Stimulated activated CD8-positive, alpha-beta memory T cell treated with anti-CD3 and anti-CD28 coated beads, Interleukin-7, amount 100 ng/mL, for 48 hours (primary cell): Measurements from ENCODE around the gene TSPAN15.
A peak's percentile ranks its signal among the peaks of the same experiment; 100 is the strongest.

Experiments
- DNase-seq, 2 donors: peaks; one replicate each; pipeline ENCODE4 v3.0.0-alpha.2; 2020; ENCODE audit warnings: low read depth in 1 of 2; ENCODE audit errors: extremely low read depth in 1 of 2

The TSPAN15 gene

DNA sequence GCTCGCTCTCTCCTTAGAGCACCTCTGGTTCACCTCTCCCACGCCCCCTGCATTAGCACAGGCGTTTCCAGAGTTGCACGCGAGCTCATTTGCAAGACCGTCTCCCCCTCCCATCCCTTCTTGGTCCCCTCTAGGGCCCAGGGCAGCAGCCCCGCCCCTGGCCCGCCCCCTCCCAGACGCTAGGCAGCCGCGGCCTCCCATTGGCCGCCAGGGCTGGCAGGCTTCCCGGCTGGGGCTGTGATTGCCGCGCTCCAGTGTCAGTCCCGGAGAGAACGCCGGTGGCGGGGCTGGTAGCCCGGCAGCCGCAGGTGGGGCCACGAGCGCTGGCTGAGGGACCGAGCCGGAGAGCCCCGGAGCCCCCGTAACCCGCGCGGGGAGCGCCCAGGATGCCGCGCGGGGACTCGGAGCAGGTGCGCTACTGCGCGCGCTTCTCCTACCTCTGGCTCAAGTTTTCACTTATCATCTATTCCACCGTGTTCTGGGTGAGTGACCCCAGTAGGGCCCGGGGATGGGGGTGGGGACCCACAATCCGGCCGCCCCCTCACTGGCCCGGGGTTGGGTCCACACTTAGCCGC lies at the start of gene TSPAN15:
Gene TSPAN15 (plus strand): TSS at position 257 of the 575 bp plus-strand sequence. CDS start 130 bp downstream, at position 387.
- DNase-seq, result peak; percentile 49 to 71

DNA sequence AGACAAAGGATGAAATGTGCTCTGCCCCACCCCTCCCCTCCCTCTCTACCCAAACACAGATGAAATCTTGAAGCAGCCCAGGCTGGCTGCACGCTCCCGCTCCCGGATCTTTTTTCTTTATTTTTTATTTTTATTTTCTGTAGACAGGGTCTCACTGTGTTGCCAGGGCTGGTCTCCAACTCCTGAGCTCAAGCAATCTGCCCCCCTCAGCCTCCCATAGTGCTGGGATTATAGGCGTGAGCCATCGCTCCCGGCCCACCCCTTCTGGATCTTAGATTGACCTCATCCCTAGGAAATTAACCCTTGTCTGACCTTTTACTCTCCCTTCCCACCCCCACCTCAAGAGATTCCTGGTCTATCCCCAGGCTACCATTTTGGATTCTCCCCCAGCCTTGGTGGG lies 48.9 kb upstream of the TSPAN15 start:
- DNase-seq, result no peak

DNA sequence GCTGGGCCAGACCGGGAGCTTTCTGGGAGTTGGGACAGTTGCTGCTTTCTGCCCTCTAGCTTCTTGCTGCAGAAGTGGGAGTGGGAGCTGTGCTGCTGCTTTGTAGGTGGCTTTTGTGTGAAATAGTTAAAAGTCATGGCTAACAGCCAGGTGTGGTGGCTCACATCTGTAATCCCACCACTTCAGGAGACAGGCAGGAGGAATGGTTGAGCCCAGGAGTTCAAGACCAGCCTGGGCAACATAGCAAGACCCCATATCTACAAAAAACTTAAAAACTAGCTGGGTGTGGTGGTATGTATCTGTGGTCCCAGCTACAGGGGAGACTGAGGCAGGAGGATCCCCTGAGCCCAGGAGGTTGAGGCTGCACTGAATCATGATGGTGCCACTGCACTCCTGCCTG lies 48.2 kb upstream of the TSPAN15 start:
- DNase-seq, result no peak

DNA sequence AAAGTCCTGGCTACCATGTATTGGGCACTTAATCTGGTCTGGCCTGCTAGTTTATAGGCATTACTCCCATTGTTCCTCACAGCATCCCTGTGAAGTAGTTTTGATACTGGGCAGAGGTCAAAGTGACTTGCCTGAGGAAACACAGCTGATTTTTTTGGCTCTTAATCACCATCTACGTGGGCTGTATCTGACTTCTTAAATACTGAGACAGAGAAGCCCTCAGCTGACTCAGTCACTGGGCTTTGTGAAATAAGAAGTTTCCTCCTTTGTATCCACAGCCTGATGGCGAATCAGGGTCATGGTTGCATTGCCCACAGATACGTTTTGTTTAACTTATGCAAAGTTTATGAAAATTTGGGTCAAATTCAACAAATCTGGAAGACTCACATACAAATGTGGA lies 47.7 kb upstream of the TSPAN15 start:
- DNase-seq, result no peak

DNA sequence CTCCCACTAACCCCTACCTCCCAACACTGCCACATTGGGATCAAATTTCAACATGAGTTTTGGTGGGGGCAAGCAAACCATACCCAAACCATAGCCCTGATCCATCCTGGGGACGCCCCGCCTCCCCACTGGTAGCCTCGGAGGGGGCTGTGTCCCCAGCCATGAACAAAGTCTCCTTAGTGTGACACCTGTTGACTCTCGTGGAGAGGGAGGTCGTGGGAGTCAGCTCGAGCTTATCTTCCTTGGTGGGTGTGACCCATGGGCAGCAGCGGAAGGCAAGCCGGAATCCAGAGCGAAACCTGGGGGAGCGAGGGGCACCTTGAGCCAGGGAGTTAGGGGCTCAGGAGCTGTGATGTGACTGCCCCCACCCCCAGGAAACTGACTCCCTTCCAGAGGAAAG lies 46.5 kb upstream of the TSPAN15 start:
- no peak for DNase-seq

DNA sequence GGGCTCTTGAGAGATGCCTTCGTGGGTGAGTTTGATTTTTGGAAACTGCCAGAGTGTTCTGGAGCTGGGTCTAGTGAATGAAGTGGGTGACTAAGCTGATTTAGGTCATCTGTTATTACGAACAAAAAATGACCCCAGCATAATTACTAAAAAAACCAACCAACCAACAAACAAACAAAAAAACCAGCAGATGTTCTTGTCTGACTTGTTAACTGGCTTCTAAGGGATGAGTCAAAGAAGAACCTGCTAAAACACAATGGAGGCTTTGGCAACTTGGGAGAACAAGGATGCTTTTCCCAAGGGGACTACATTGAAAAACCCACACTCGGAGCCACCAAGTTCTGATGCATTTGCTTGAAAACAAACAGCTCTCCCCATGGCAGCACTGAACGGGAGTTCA lies 46.0 kb upstream of the TSPAN15 start:
- no peak for DNase-seq

DNA sequence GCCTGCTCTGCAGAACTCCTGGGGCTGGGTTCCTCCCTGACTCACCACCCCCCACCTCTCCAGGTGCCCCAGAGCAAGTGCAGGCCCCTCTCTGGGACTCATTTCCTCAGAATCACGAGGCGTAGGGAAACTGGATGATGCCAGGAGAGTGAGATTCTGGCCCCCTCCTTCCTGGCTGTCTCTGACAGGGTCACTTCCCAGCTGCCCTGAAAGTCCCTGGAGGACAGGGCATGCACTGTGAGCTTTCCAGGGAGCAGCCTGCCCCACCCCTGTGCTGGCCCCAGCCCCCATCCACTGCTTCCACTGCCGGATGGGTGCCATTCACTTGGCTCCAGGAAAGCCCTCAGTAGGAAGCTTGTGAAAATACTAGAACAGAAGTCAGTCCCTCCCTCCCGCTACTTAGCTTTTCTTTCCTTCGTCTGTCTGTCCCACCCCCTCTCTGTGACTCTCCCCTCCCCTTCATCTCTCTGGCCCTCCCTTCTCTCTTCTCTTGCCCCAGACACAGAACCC lies 44.9 kb upstream of the TSPAN15 start:
- no peak for DNase-seq

DNA sequence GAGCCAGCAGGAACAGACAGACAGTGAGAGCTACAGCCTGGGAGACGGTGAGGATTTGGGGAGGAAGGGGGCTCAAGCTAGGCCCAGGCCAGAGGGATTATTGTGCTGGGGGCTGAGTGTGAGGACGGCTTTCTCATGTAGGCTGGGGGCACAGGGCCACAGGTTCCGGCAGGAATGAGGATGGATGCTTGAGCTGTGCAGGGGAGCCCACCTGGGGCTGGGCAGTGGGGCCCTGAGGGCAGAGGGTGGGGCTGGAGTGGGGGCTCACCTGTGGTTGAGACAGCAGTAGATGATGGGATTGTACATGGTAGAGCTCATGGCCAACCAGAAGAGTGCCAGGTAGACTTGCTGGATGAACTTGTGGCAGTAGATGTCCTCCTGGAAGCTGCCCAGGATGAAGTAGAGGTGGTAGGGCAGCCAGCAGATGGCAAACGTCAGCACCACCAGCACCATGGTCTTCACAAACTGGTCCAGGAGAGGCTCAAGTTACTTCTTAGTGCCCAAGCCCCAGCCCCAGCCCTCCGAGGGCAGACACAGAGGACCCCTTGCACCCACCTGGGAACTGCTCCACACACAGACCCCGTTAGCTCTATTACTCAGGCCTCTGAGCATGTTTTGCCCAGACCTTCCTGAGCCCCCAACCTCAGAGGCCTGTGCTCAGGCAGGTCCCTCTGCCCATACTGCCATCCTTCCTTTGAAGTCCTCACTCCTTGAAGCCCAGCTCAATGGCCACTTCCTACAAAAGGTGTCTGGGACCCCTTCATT lies 44.3 kb upstream of the TSPAN15 start:
- no peak for DNase-seq

DNA sequence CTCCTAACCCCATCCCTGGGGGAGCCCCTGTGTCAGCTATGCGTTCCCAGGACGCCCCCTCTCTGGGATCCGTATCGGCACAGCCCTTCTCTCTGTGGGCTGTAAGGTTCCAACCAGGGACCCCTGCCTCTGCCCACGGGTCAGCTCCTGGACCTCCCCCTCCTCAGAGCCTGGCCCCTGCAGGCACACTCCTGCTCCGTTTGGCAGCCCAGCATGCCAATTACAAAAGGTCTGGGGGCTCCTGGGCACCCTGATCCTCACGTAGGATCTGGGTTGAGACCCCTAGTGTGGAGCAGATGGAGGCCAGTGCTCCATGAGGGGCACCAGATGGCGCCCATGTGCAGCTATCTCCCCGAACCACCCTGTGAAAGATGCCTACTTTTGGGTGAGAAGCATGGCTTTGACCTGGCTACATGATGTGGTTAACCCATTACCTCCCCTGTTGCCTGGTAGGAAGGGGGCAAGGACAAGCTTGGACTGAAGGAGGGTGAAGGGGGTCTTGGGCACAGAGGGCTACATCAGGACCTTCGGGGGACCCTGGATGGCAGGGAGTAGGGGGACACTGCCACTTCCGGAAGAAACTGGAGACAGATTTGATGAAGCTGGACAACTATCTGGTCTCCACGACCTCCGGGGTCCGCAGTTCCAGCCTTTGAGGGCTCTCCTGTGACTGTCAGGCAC lies 43.5 kb upstream of the TSPAN15 start:
- peak in 1 of 2 donors; percentile 12 for DNase-seq

DNA sequence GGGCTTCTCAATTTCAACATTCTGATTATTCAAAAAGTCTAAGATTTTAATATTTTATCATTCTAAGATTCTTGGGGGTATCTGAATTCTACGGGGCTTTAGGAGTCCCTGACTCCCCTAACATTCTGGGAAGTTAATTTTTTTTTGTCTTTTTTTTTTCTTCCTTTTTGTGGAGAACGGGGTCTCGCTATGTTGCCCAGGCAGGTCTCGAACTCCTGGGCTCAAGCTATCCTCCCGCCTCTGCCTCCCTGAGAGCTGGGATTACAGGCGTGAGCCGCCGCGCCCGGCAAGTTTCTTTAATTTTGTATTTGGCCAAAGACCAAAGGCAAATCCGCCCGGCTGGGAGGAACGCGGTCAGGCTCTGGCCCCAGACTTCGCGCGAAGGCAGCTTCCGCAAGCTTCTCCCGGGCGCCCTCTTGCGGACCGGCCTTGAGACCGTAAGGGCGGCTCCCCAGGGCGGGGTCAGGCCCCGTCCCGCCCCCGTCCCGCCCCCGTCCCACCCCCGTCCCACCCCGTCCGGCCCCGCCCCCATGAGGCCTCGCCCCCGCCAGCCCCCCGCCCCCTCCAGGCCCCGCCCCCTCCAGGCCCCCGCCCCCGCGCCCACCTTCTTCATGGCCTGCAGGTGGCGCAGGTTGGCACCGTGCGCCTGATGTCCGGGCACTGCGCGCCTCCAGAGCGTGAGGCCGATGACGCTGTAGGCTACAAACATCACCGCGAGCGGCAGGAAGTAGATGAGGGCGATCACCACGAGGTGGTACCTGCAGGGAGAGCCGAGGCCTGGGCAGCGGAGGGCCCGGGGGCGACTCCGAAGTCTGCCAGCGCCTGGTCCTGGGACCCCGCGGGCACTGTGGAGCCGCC lies 42.7 kb upstream of the TSPAN15 start:
- peak; percentile 78 to 80 for DNase-seq

DNA sequence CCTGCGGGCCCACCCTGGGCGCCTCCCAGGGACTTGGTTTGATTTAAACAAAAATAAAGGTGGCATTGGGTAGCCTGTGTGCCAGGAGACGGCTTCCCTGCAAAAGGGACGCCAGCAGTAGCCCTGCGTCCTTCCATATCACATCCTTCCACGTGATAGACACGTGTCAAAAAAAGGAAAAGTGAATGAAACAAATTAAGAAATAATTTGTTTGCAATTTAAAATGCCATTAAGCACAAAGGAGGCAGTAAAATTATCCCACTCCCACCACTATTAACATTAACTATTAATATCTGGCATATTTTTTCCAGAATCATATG lies 42.1 kb upstream of the TSPAN15 start:
- no peak for DNase-seq

DNA sequence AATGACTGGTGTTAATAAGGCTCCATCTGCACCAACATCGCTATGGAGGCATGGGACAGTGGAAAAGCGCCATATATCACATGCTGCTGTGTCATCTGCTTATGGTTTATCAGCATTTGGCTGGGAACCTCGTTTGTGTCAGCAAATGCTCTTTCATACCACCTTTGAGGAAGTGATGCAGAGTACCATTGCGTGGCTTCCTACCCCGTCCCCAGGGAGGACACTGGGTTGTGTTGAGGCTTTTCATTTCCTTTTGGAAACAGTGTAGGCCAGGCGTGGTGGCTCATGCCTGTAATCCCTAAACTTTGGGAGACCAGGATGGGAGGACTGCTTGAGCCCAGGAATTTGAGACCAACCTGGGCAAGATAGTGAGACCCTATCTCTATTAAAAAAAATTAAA lies 41.3 kb upstream of the TSPAN15 start:
- no peak for DNase-seq

DNA sequence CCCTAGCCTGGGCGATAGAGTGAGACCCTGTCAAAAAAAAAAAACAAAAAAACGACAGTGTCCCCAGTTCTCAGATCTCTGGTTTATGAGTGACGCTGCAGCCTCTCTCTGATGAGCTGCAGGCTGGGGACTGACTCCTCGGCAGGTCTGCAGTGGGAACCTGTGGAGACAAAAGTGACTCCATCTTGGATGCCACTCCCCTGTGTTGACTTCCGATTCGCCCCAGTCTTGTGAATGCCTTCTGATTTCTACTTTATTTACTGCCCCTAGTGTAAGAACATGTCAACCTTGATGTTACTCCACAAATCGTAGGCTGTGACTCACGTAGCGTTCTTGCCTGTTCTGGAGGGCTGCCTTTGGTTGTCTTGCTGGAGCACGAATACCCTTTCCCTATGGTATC lies 40.8 kb upstream of the TSPAN15 start:
- no peak for DNase-seq

DNA sequence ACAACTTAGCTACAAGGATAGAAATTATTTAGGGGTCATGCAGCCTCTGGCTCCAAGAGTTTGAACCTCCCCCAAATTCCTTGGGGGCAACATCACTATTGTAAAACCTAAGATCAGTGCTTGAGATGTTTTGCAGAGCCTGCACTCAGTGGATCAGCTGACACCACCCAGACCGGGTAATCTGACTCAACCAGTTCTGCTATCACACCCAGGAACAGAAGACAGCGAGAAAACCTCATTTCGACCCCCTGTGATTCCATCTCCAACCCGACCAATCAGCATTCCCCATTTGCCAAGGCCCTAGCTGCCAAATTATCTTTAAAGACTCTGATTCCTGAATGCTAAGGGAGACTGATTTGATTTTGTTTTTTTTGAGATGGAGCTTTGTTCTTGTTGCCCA lies 39.8 kb upstream of the TSPAN15 start:
- no peak for DNase-seq

DNA sequence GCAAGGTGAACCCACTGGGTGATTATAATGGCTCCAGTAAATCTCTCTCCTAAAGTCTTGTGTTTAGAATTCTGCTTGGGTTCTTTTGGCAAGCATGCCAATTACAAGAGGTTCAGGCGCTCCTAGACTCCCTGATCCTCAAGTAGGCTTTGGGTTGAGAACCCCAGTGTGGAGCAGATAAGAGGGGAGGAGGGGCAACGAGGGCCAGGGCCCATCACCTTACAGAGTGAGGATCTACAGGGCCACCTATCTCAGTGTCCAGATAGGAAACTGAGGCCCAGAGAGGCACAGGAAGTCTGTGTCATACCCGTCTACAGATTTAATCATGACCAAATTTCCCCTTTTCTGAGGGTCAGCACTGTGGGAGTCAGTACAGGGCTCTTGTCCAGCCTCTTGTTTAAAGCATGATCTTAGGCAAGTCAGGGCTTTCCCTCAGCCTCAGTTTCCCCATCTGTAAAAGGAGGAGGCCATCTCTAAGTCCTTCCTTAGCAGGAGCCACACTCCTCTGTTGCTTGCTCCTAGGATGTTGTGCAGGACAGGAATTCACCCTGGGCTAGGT lies 39.0 kb upstream of the TSPAN15 start:
- no peak for DNase-seq

DNA sequence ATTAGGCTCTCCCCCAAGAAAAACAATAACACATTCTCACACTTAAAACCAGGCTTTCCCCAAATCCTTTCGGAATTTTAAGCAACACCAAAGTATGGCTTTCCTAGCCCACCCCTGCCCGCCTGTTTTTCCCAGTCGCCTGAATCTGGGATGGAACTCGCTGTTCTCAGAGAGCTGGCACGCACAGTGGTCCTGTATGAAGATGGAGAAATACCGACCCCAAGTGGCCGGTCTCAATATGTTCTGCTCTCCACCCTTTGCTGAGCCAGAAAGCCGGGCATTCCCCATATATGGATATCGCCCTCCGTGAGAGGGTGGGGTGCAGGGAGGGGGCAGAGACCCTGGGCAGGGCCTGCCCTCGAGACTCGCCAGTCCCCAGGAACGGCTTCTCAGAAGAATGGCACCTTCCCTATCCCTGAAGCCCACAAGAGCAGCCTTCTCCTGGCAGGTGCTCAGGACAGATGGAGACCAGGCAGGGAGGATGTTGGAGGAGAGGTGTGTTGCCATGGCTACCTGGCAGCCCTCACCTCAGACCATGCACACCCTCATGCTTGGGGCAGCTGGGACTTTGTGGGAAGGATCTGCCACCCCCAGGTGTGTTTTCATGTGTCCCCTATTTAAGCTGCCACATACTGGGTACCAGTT lies 37.9 kb upstream of the TSPAN15 start:
- no peak for DNase-seq

DNA sequence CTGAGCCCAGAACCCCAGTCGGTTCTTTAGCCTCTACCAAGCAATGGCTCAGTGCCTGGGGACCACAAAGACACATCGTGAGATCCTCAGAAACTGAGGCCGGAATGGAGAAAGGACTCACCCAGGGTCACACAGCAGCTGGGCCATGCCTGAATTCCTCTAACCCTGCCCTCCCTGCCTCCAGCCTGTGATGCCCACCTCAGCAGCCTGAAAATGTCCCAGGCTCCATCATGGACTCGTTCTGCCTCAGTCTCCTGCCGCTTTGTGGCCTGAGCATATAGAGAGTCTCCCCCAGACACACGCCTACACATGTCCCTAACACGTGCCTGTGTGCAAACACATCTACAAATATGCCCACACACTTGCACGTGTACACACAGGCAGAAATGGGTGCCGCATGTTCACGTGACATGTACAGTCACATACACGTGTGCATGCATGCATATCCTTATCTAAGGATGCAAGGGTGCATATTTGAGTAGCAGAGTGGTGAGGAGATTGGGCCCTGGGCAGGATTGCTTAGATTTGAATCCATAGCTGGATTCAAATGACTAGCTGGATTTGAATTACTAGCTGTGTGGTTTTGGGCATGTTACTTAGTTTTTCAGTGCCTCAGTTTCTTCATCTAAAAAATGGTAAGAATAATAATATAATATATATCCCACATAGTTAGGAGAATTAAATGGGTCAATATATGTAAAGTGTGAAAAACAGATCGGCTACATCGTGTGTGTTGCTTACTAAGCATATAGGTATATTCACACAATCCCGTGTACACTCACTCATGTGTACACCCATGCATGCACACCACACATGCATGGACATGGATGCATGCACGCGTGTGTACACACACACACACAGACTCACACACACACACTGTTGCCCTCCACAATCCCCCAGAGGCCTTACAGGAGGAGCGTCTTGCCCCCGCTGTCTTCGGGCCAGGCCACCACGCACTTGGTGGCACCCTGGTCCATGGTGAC lies 36.9 kb upstream of the TSPAN15 start:
- no peak for DNase-seq

DNA sequence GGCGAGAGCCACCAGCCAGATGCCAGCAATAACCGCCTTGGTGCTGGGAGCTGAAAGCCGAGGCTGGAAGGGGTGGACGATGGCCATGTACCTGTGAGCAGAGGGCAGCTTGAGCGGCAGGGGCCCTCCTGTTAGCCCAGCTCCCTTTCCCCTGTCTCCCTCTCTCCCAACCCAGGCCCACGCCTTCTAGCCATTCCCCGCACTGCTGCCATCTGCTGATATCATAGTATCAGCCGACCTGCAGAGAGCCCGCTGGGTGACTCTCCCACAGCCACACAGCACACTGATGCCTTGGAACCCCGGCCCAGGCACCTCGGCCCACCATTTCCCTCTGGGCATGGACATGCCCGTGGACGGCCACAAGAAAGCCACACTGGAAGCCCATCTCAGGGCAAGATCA lies 36.2 kb upstream of the TSPAN15 start:
- DNase-seq, result no peak

DNA sequence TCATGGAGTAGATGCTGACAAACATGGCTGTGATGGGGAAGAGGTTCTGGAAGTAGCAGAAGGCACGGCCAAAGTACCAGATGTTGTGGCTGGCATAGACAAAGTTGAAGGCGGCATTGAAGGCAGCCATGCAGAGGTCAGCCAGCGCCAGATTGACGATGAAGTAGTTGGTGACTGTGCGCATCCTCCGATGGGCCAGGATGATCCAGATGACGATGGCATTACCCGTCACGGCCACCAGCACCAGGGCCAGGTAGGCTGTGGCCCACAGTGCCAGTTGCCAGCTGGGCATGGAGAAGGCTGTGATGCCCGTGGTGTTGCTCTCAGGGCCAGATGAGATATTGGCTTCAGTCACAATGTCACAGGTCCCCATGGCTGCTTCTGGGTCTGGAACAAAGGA lies 35.3 kb upstream of the TSPAN15 start:
- DNase-seq, result no peak
